ENCODE results near the gene NELFA.

The NELFA gene

DNA sequence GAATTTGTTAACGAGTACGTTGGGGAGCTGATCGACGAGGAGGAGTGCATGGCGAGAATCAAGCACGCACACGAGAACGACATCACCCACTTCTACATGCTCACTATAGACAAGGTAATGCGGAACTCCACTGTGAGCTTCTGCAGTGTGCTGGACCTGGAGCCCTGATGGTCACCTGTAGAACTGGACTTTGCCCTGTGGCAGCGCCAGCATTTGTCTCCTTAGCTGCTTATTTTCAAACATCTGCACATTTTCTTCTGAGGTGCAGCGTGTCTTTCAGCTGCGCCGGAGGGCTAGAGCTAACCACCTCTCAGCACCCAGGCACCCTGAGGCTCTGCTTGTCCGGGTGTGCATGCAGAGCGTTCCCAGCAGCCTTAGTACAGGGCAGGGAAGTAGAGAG lies 47.7 kb downstream of the NELFA start:
- H3K9me3 ChIP-seq (ENCODE audit: low read depth, low read length): no peaks in the 10 kb centered on the region
- DNase-seq (ENCODE audit: low read depth, low spot score): no peak
- H3K36me3 ChIP-seq (ENCODE audit: insufficient read depth, low read length): peaks cover 98% of the 10 kb centered on the region
- no peak overlapping the region for H3K9ac ChIP-seq (ENCODE audit: insufficient read length)
- H3K4me3 ChIP-seq: no peak overlapping the region
- no peak for TF ChIP-seq EZH2 (IDR thresholded peaks at IDR 0.05)
- TF ChIP-seq POLR2AphosphoS5 (IDR thresholded peaks at IDR 0.05; ENCODE audit: borderline replicate concordance, low read depth, low read length): no peak
- no peak for TF ChIP-seq FOXP2 (optimal IDR thresholded peaks at IDR 0.05; ENCODE audit: control extremely low read depth, extremely low read length, insufficient read depth)
- no peak overlapping the region for H3K27ac ChIP-seq

DNA sequence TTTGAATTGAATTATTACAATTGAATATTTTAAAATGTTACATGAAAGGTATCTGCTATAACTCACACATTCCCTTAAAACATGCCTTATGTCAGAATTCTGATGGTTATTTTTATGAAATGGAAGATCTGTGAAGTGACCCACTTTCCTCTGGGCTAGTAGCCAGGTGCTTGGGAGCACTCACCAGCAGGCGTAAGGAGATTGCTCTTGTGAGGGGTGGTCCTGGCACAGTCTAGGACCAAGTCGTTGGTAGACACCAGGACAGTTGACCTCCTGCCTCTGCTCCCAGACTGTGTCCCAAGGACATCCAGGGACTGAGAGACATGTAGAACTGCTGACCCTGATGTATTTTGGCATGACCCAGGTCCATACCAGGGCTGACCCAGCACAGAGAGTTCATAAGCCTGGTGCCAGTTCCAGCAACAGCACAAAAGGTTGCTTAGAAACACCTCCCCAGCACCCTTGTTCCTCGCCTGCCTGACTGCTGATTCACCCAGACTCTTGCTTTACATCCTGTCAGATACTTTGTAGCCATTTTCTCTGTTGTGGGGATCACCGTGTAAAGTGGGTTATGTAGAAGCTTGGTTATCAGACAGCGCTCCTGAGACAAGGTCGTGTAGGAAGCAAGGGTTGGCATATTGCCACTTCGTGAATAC lies 48.5 kb downstream of the NELFA start:
- Histone ChIP-seq H3K9ac (ENCODE audit: insufficient read length) (no peak overlapping the region), H3K36me3 (ENCODE audit: insufficient read depth, low read length) (peaks cover 98% of the 10 kb centered on the region), H3K9me3 (ENCODE audit: low read depth, low read length) (no peaks in the 10 kb centered on the region), H3K4me3 (no peak overlapping the region), H3K27ac (no peak overlapping the region)
- no peak for DNase-seq (ENCODE audit: low read depth, low spot score)
- TF ChIP-seq FOXP2 (optimal IDR thresholded peaks at IDR 0.05; ENCODE audit: control extremely low read depth, extremely low read length, insufficient read depth) (no peak), EZH2 (IDR thresholded peaks at IDR 0.05) (no peak), POLR2AphosphoS5 (IDR thresholded peaks at IDR 0.05; ENCODE audit: borderline replicate concordance, low read depth, low read length) (no peak)

DNA sequence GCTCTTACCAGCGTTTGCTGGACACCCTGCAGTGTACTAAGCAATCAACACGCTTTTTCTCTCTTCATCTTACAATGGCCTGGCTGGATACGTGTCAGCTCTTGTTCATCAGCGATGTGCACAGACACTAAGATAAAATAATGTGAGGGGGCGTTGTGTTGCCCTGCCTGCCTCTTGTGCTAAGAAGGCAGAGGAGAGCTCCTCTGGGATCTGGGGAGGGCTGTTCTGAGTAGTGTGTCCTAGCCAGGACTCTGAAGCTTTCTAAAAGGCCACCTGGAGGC lies 49.7 kb downstream of the NELFA start:
- no peak overlapping the region for H3K9ac ChIP-seq (ENCODE audit: insufficient read length)
- no peak for DNase-seq (ENCODE audit: low read depth, low spot score)
- no peak overlapping the region for H3K27ac ChIP-seq
- no peak overlapping the region for H3K4me3 ChIP-seq
- no peaks in the 10 kb centered on the region for H3K9me3 ChIP-seq (ENCODE audit: low read depth, low read length)
- TF ChIP-seq EZH2 (IDR thresholded peaks at IDR 0.05) (no peak), FOXP2 (optimal IDR thresholded peaks at IDR 0.05; ENCODE audit: control extremely low read depth, extremely low read length, insufficient read depth) (no peak), POLR2AphosphoS5 (IDR thresholded peaks at IDR 0.05; ENCODE audit: borderline replicate concordance, low read depth, low read length) (no peak)
- peaks cover 92% of the 10 kb centered on the region for H3K36me3 ChIP-seq (ENCODE audit: insufficient read depth, low read length)

DNA sequence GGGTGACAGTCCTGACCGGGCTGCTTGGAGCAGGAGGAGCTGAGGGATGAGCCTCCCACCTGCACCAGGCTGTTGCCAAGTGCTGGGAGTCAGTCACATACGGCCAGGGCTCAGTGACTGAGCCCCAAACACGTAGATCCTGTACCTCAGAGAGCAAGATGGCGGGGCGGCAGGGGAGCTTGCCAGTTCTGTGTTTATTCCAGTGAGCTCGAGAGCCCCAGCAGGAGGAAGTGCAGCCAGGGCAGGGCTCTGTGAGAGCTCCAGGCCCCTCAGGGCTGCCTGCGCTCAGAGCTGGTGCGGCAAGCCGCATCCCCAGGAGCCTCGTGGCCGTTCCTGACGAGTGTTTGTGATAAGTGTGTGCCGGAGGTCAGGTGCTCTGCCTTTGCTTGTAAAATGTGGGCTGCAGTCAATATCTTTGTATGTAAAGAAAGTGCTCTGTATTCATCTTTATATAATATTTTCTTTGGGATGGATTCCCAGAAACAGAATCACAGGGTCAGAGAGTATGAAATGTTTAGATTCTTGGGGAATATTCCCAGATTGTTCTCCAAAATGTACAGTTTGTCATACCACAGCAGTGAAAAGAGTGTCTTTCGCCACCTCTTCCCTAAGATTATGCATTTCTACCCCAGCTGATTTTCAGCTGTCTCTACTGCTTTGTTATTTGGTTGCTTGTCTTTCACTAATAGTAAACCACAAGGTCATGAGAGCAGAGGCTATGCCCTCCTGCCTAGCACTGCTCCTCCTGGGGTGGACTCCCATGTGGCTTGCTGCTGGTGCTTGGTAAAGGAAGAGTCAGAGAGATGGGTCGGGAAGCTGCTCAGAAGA lies 50.3 kb downstream of the NELFA start:
- no peak overlapping the region for H3K27ac ChIP-seq
- H3K36me3 ChIP-seq (ENCODE audit: insufficient read depth, low read length): peaks cover 87% of the 10 kb centered on the region
- no peak overlapping the region for H3K9ac ChIP-seq (ENCODE audit: insufficient read length)
- DNase-seq (ENCODE audit: low read depth, low spot score): no peak
- H3K4me3 ChIP-seq: no peak overlapping the region
- TF ChIP-seq FOXP2 (optimal IDR thresholded peaks at IDR 0.05; ENCODE audit: control extremely low read depth, extremely low read length, insufficient read depth) (no peak), POLR2AphosphoS5 (IDR thresholded peaks at IDR 0.05; ENCODE audit: borderline replicate concordance, low read depth, low read length) (no peak), EZH2 (IDR thresholded peaks at IDR 0.05) (no peak)
- H3K9me3 ChIP-seq (ENCODE audit: low read depth, low read length): no peaks in the 10 kb centered on the region

DNA sequence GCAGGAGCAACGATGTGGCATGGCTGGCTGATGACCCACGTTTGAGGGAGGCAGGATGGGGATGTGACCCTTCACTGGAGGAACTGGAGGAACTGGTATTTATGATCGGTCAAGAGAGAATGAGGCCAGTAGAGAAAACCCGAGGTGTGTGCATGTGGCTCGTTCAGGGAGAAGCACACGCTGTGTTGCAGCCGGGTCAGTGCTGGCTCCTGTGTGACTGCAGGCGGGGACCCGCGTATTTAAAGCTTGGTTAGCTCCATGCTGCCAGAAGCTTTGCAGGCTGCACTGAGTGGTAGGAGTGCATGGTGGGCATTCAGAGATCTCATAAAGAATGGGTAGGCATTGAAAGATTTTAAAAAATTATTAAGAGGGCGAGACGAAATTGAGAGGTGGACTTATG lies 52.1 kb downstream of the NELFA start:
- no peak for TF ChIP-seq FOXP2 (optimal IDR thresholded peaks at IDR 0.05; ENCODE audit: control extremely low read depth, extremely low read length, insufficient read depth)
- Histone ChIP-seq H3K9ac (ENCODE audit: insufficient read length) (no peak overlapping the region), H3K4me3 (no peak overlapping the region), H3K36me3 (ENCODE audit: insufficient read depth, low read length) (peaks cover 86% of the 10 kb centered on the region), H3K27ac (no peak overlapping the region), H3K9me3 (ENCODE audit: low read depth, low read length) (no peaks in the 10 kb centered on the region)
- DNase-seq (ENCODE audit: low read depth, low spot score): no peak

DNA sequence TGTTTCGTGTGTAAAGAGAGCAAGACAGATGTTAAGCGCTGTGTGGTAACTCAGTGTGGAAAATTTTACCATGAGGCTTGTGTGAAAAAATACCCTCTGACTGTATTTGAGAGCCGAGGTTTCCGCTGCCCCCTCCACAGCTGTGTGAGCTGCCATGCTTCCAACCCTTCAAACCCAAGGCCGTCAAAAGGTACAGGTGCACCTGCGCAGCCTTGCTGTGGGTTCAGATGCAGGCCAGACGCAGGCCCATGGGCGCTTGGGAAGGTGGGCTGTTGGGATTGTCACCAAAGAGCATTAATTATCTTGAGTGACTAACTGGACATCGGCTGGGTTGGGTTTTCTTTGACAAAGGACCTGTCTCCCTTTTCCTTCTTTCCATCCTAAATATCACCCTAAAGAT lies 55.4 kb downstream of the NELFA start:
- H3K9me3 ChIP-seq (ENCODE audit: low read depth, low read length): no peaks in the 10 kb centered on the region
- no peak overlapping the region for H3K4me3 ChIP-seq
- no peak overlapping the region for H3K9ac ChIP-seq (ENCODE audit: insufficient read length)
- H3K27ac ChIP-seq: no peak overlapping the region
- TF ChIP-seq FOXP2 (optimal IDR thresholded peaks at IDR 0.05; ENCODE audit: control extremely low read depth, extremely low read length, insufficient read depth) (no peak), EZH2 (IDR thresholded peaks at IDR 0.05) (no peak), POLR2AphosphoS5 (IDR thresholded peaks at IDR 0.05; ENCODE audit: borderline replicate concordance, low read depth, low read length) (no peak)
- H3K36me3 ChIP-seq (ENCODE audit: insufficient read depth, low read length): peaks cover 70% of the 10 kb centered on the region
- DNase-seq (ENCODE audit: low read depth, low spot score): no peak

DNA sequence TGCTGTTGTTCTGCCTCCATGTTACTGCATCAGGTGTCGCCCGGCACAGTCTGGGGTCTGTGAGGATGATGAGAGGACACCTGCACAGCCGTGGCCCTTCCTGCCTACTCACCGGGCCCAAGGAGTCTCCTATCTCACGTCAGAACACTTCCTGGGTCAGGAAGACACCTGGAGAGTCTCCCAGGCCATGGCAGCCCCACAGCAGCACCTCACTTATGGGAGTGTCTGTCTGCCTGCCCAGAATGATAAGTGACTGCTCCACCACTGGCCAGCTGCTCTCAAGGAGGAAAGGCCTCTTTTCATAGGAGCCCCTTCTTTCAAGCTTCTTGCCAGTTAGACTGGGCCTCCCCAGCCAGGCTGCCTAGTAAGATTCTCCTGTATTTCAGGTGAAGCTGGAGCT lies 56.1 kb downstream of the NELFA start:
- TF ChIP-seq EZH2 (IDR thresholded peaks at IDR 0.05) (no peak), POLR2AphosphoS5 (IDR thresholded peaks at IDR 0.05; ENCODE audit: borderline replicate concordance, low read depth, low read length) (no peak), FOXP2 (optimal IDR thresholded peaks at IDR 0.05; ENCODE audit: control extremely low read depth, extremely low read length, insufficient read depth) (no peak)
- Histone ChIP-seq H3K27ac (peak overlapping the region; percentile 25; the same call in 1 of the 2 replicates), H3K4me3 (no peak overlapping the region), H3K9ac (ENCODE audit: insufficient read length) (no peak overlapping the region), H3K9me3 (ENCODE audit: low read depth, low read length) (no peaks in the 10 kb centered on the region), H3K36me3 (ENCODE audit: insufficient read depth, low read length) (peaks cover 63% of the 10 kb centered on the region)
- no peak for DNase-seq (ENCODE audit: low read depth, low spot score)

DNA sequence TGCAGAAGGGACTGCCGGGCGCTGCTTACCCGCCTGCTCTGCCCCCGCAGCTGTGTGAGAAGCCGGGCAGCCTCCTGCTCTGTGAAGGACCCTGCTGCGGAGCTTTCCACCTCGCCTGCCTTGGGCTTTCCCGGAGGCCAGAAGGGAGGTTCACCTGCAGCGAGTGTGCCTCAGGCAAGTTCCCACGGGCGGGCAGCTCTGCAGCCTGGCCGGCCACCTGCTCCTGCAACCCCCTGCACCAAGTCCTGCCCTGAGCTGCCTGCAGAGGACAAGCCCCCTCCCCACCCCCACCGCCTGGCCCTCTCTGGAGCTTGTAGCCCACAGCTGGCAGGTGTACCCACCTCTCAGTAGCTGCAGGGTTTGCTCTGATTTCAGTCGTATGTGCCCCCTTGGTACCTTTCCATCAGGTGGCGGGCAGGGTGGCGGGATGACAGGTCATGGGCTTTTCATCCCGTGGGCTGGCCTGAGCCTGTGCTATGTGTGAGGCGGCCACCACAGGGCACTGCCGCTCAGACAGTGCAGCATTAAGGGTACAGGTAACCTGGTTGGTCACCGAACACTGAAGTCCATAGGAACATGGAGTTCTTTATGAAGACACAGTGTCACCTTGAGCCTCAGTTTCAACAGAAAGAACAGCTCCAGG lies 56.6 kb downstream of the NELFA start:
- TF ChIP-seq POLR2AphosphoS5 (IDR thresholded peaks at IDR 0.05; ENCODE audit: borderline replicate concordance, low read depth, low read length): no peak
- no peak for TF ChIP-seq EZH2 (IDR thresholded peaks at IDR 0.05)
- no peak for TF ChIP-seq FOXP2 (optimal IDR thresholded peaks at IDR 0.05; ENCODE audit: control extremely low read depth, extremely low read length, insufficient read depth)
- Histone ChIP-seq H3K9me3 (ENCODE audit: low read depth, low read length) (no peaks in the 10 kb centered on the region), H3K27ac (no peak overlapping the region), H3K4me3 (no peak overlapping the region), H3K9ac (ENCODE audit: insufficient read length) (no peak overlapping the region), H3K36me3 (ENCODE audit: insufficient read depth, low read length) (peaks cover 64% of the 10 kb centered on the region)
- no peak for DNase-seq (ENCODE audit: low read depth, low spot score)

Data from SK-N-MC (cell line).